Activated naive CD8-positive, alpha-beta T cell (primary cell): Measurements from ENCODE around the gene MSGN1.

ENCODE experiments used
- H3K27ac Mint-ChIP-seq: one replicate; pipeline ENCODE4 v1.8.0; 2021; ENCODE audit warnings: mixed read lengths
- H3K27me3 Mint-ChIP-seq: one replicate; pipeline ENCODE4 v1.8.0; 2021; ENCODE audit warnings: mixed read lengths
- H3K36me3 Mint-ChIP-seq: one replicate; pipeline ENCODE4 v1.8.0; 2021; ENCODE audit warnings: mixed read lengths
- H3K4me1 Mint-ChIP-seq: one replicate; pipeline ENCODE4 v1.8.0; 2021; ENCODE audit warnings: low read depth, mixed read lengths
- H3K4me3 Mint-ChIP-seq: one replicate; pipeline ENCODE4 v1.8.0; 2021; ENCODE audit warnings: mild to moderate bottlenecking, mixed read lengths
- H3K9me3 Mint-ChIP-seq: one replicate; pipeline ENCODE4 v1.8.0; 2021; ENCODE audit warnings: low read depth, mixed read lengths

MSGN1 gene

GRCh38 chr2:17816396-17817245 lies at the start of gene MSGN1:
Gene MSGN1, plus strand, starts transcription at chr2:17816460. Its CDS starts 59 bp downstream, at chr2:17816519.
- H3K27me3 Mint-ChIP-seq: peaks cover 7% of the 10 kb centered on the region
- H3K9me3 Mint-ChIP-seq: no peaks in the 10 kb centered on the region
- no peaks in the 10 kb centered on the region for H3K4me1 Mint-ChIP-seq
- no peak within 1 kb of the TSS for H3K4me3 Mint-ChIP-seq
- no peak within 1 kb of the TSS for H3K27ac Mint-ChIP-seq
- no peaks in the 10 kb centered on the region for H3K36me3 Mint-ChIP-seq

GRCh38 chr2:17768894-17769293 lies 47.4 kb upstream of the MSGN1 start:
- Mint-ChIP-seq H3K36me3 (peaks cover 5% of the 10 kb centered on the region), H3K27ac (no peak overlapping the region), H3K27me3 (no peaks in the 10 kb centered on the region), H3K4me1 (no peaks in the 10 kb centered on the region), H3K4me3 (no peak overlapping the region), H3K9me3 (no peaks in the 10 kb centered on the region)

GRCh38 chr2:17771956-17772355 lies 44.3 kb upstream of the MSGN1 start:
- no peaks in the 10 kb centered on the region for H3K27me3 Mint-ChIP-seq
- H3K27ac Mint-ChIP-seq: no peak overlapping the region
- H3K9me3 Mint-ChIP-seq: no peaks in the 10 kb centered on the region
- no peak overlapping the region for H3K4me3 Mint-ChIP-seq
- H3K36me3 Mint-ChIP-seq: peaks cover 7% of the 10 kb centered on the region
- H3K4me1 Mint-ChIP-seq: no peaks in the 10 kb centered on the region

GRCh38 chr2:17772532-17772931 lies 43.7 kb upstream of the MSGN1 start:
- Mint-ChIP-seq H3K27ac (no peak overlapping the region), H3K9me3 (no peaks in the 10 kb centered on the region), H3K4me3 (no peak overlapping the region), H3K27me3 (no peaks in the 10 kb centered on the region), H3K4me1 (no peaks in the 10 kb centered on the region), H3K36me3 (peaks cover 7% of the 10 kb centered on the region)

- H3K9me3 Mint-ChIP-seq: no peaks in the 10 kb centered on the region
- no peaks in the 10 kb centered on the region for H3K4me1 Mint-ChIP-seq
- no peak overlapping the region for H3K4me3 Mint-ChIP-seq
- no peaks in the 10 kb centered on the region for H3K27me3 Mint-ChIP-seq
- peaks cover 15% of the 10 kb centered on the region for H3K36me3 Mint-ChIP-seq
- no peak overlapping the region for H3K27ac Mint-ChIP-seq
Observed at GRCh38 chr2:17780546-17780945, 35.7 kb upstream of the MSGN1 start.

GRCh38 chr2:17781482-17781881 lies 34.8 kb upstream of the MSGN1 start:
- Mint-ChIP-seq H3K27ac (no peak overlapping the region), H3K36me3 (peaks cover 18% of the 10 kb centered on the region), H3K4me1 (no peaks in the 10 kb centered on the region), H3K27me3 (no peaks in the 10 kb centered on the region), H3K4me3 (no peak overlapping the region), H3K9me3 (no peaks in the 10 kb centered on the region)

- H3K27me3 Mint-ChIP-seq: peaks cover 12% of the 10 kb centered on the region
- no peaks in the 10 kb centered on the region for H3K9me3 Mint-ChIP-seq
- no peaks in the 10 kb centered on the region for H3K4me1 Mint-ChIP-seq
- H3K4me3 Mint-ChIP-seq: no peak overlapping the region
- H3K27ac Mint-ChIP-seq: no peak overlapping the region
- H3K36me3 Mint-ChIP-seq: peaks cover 6% of the 10 kb centered on the region
Observed at GRCh38 chr2:17786727-17787126, 29.5 kb upstream of the MSGN1 start.

- no peak overlapping the region for H3K4me3 Mint-ChIP-seq
- peaks cover 14% of the 10 kb centered on the region for H3K27me3 Mint-ChIP-seq
- peaks cover 3% of the 10 kb centered on the region for H3K36me3 Mint-ChIP-seq
- no peak overlapping the region for H3K27ac Mint-ChIP-seq
- H3K4me1 Mint-ChIP-seq: no peaks in the 10 kb centered on the region
- no peaks in the 10 kb centered on the region for H3K9me3 Mint-ChIP-seq
Observed at GRCh38 chr2:17788773-17789172, 27.5 kb upstream of the MSGN1 start.

- Mint-ChIP-seq H3K4me3 (no peak overlapping the region), H3K9me3 (no peaks in the 10 kb centered on the region), H3K4me1 (no peaks in the 10 kb centered on the region), H3K27ac (no peak overlapping the region), H3K27me3 (peaks cover 18% of the 10 kb centered on the region), H3K36me3 (peaks cover 3% of the 10 kb centered on the region)
Observed at GRCh38 chr2:17790536-17790935, 25.7 kb upstream of the MSGN1 start.

GRCh38 chr2:17791121-17791816 lies 25.0 kb upstream of the MSGN1 start:
- Mint-ChIP-seq H3K4me1 (no peaks in the 10 kb centered on the region), H3K9me3 (no peaks in the 10 kb centered on the region), H3K27me3 (peaks cover 19% of the 10 kb centered on the region), H3K36me3 (no peaks in the 10 kb centered on the region), H3K27ac (no peak overlapping the region), H3K4me3 (no peak overlapping the region)

GRCh38 chr2:17791817-17792130 lies 24.5 kb upstream of the MSGN1 start:
- Mint-ChIP-seq H3K27ac (no peak overlapping the region), H3K4me3 (no peak overlapping the region), H3K27me3 (peaks cover 19% of the 10 kb centered on the region), H3K36me3 (no peaks in the 10 kb centered on the region), H3K4me1 (no peaks in the 10 kb centered on the region), H3K9me3 (no peaks in the 10 kb centered on the region)

GRCh38 chr2:17792515-17792914 lies 23.7 kb upstream of the MSGN1 start:
- Mint-ChIP-seq H3K4me3 (no peak overlapping the region), H3K9me3 (no peaks in the 10 kb centered on the region), H3K36me3 (no peaks in the 10 kb centered on the region), H3K4me1 (no peaks in the 10 kb centered on the region), H3K27ac (no peak overlapping the region), H3K27me3 (peaks cover 19% of the 10 kb centered on the region)

GRCh38 chr2:17793296-17793695 lies 23.0 kb upstream of the MSGN1 start:
- Mint-ChIP-seq H3K9me3 (no peaks in the 10 kb centered on the region), H3K4me3 (no peak overlapping the region), H3K36me3 (no peaks in the 10 kb centered on the region)

GRCh38 chr2:17793803-17794354 lies 22.4 kb upstream of the MSGN1 start:
- H3K36me3 Mint-ChIP-seq: no peaks in the 10 kb centered on the region

More at GRCh38 chr2:17793296-17793695, 23.0 kb upstream of the MSGN1 start:
- peaks cover 21% of the 10 kb centered on the region for H3K27me3 Mint-ChIP-seq
- H3K4me1 Mint-ChIP-seq: no peaks in the 10 kb centered on the region
- no peak overlapping the region for H3K27ac Mint-ChIP-seq

GRCh38 chr2:17795309-17795708 lies 21.0 kb upstream of the MSGN1 start:
- Mint-ChIP-seq H3K27ac (no peak overlapping the region), H3K4me1 (no peaks in the 10 kb centered on the region), H3K27me3 (peaks cover 21% of the 10 kb centered on the region), H3K36me3 (no peaks in the 10 kb centered on the region), H3K9me3 (no peaks in the 10 kb centered on the region), H3K4me3 (no peak overlapping the region)

More at GRCh38 chr2:17793803-17794354, 22.4 kb upstream of the MSGN1 start:
- Mint-ChIP-seq H3K9me3 (no peaks in the 10 kb centered on the region), H3K4me3 (no peak overlapping the region), H3K27ac (no peak overlapping the region), H3K27me3 (peaks cover 21% of the 10 kb centered on the region), H3K4me1 (no peaks in the 10 kb centered on the region)
